T47D (cell line): ENCODE results near the gene ILF3.

Source experiments
- DNase-seq, 2 experiments: peaks; one replicate each; pipeline versions ENCODE4 v3.0.0 to v3.0.0-alpha.2; 2011 to 2012; ENCODE audit warnings: low read depth in 1 of 2, low spot score in 1 of 2
- JUND ChIP-seq: IDR thresholded peaks from 2 replicates; pipeline ENCODE4 v1.6.1; 2012; ENCODE audit warnings: low read depth
- in situ Hi-C: cut with HindIII; loops from 2 replicates; pipeline ENCODE4 v1.10.0; 2016; ENCODE audit warnings: low sequenced_read_pairs, low pct_unique_long_range_greater_than_20kb

The ILF3 gene

GRCh38 chr19:10631874-10632273, 22.3 kb upstream of the ILF3 start:
- TF ChIP-seq JUND = no peak
- in situ Hi-C loops = no loop called here
- no peak for DNase-seq

- in situ Hi-C loops = no loop called here
- no peak for TF ChIP-seq JUND
- no peak for DNase-seq
Observed at GRCh38 chr19:10634430-10634829, 19.7 kb upstream of the ILF3 start.

GRCh38 chr19:10634963-10635362, 19.2 kb upstream of the ILF3 start:
- DNase-seq = no peak
- in situ Hi-C loops = no loop called here
- TF ChIP-seq JUND = no peak

- TF ChIP-seq JUND = no peak
- in situ Hi-C loops = no loop called here
- DNase-seq = no peak
Observed at GRCh38 chr19:10636304-10636972, 17.7 kb upstream of the ILF3 start.

- in situ Hi-C loops = no loop called here
- no peak for TF ChIP-seq JUND
Observed at GRCh38 chr19:10637894-10638293, 16.3 kb upstream of the ILF3 start.

GRCh38 chr19:10639836-10640235, 14.3 kb upstream of the ILF3 start:
- no peak for DNase-seq
- in situ Hi-C loops = no loop called here
- TF ChIP-seq JUND = no peak

More at GRCh38 chr19:10637894-10638293, 16.3 kb upstream of the ILF3 start:
- no peak for DNase-seq

- DNase-seq = no peak
- in situ Hi-C loops = no loop called here
- TF ChIP-seq JUND = no peak
Observed at GRCh38 chr19:10640361-10640760, 13.8 kb upstream of the ILF3 start.

- in situ Hi-C loops = no loop called here
- no peak for DNase-seq
Observed at GRCh38 chr19:10641248-10641647, 12.9 kb upstream of the ILF3 start.

GRCh38 chr19:10642473-10643171, 11.5 kb upstream of the ILF3 start:
- DNase-seq = no peak
- TF ChIP-seq JUND = no peak
- in situ Hi-C loops = no loop called here

More at GRCh38 chr19:10641248-10641647, 12.9 kb upstream of the ILF3 start:
- no peak for TF ChIP-seq JUND

- in situ Hi-C loops = no loop called here
- TF ChIP-seq JUND = no peak
- no peak for DNase-seq
Observed at GRCh38 chr19:10643172-10643967, 10.8 kb upstream of the ILF3 start.

- in situ Hi-C loops = no loop called here
- no peak for TF ChIP-seq JUND
- no peak for DNase-seq
Observed at GRCh38 chr19:10643968-10644259, 10.2 kb upstream of the ILF3 start.

GRCh38 chr19:10644260-10645007, 9.7 kb upstream of the ILF3 start:
- peak; percentile 76 to 78 for DNase-seq
- in situ Hi-C loops = no loop called here

More at GRCh38 chr19:10644260-10645007, 9.7 kb upstream of the ILF3 start:
- no peak for TF ChIP-seq JUND
